ENCODE data around the gene PMEPA1.
A peak's percentile ranks its signal among the peaks of the same experiment; 100 is the strongest.

The PMEPA1 gene

DNA sequence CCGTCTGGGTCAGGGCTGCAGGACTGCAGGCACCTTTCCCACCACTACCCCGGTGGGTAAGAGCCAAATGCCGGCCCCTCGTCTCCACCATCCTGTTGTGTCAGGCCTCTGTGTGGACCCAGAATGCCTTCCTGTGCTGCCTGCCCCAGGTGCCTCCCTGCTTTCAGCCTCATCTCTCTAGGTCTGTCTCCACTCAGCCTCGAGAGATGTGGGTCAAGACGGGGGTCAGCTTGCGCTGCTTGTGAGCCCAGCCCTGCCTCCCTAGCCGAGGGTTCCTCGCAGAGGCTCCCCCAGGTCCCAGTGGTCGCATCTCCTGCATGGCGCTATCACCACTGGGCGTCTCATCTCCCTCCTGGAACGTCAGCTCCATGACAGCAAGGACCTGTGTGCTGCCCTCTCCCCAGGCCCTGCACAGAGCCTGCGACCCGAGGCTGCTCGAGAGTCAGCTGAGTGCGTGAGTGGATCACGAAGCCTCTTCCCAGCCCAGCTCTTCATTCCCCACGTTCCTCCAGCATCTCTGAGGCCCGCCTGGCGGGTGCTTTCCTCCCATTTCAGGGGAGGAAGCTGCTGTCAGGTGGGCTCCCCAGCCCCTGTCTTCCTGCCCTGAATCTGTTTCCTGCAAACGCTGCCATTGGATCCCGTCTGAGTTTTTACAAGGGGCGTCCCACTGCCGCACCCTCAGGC is 50.8 kb downstream of the PMEPA1 start:
- H3K27me3 Mint-ChIP-seq, result no peaks in the 10 kb centered on the region
- peak overlapping the region in 1 of 2 donors; percentile 17 for H3K4me3 Mint-ChIP-seq
- no peaks in the 10 kb centered on the region for H3K9me3 Mint-ChIP-seq
- DNase-seq (no peak), ATAC-seq (replicated peaks) (no peak)
- H3K36me3 Mint-ChIP-seq, result peaks cover 16 to 38% of the 10 kb centered on the region in 2 donors
- H3K4me1 Mint-ChIP-seq, result peaks cover 52 to 78% of the 10 kb centered on the region in 2 donors
- H3K27ac Mint-ChIP-seq, result peak overlapping the region; percentile 20

DNA sequence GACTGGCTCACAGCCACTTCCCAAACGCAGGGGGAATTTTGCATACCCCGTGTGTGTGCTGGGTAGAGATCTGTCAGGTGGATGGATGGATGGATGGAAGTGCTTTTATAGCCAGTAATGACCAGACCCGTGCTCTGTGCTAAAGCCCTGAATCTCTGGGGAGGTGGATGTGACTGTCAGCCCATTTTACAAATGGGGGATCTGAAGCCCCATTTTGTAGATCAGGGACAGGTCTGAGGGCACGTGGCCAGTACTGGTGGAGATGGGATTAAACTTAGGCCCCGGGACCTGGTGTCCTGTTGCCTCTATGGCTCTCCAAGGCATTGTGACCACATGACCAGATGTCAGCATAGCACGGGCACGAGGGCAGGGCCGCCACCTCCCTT is 51.4 kb downstream of the PMEPA1 start:
- Mint-ChIP-seq H3K4me3 (no peak overlapping the region), H3K36me3 (peaks cover 16 to 38% of the 10 kb centered on the region in 2 donors), H3K4me1 (peaks cover 50 to 74% of the 10 kb centered on the region in 2 donors), H3K27ac (no peak overlapping the region), H3K27me3 (no peaks in the 10 kb centered on the region), H3K9me3 (no peaks in the 10 kb centered on the region)
- ATAC-seq (replicated peaks) (no peak), DNase-seq (no peak)

DNA sequence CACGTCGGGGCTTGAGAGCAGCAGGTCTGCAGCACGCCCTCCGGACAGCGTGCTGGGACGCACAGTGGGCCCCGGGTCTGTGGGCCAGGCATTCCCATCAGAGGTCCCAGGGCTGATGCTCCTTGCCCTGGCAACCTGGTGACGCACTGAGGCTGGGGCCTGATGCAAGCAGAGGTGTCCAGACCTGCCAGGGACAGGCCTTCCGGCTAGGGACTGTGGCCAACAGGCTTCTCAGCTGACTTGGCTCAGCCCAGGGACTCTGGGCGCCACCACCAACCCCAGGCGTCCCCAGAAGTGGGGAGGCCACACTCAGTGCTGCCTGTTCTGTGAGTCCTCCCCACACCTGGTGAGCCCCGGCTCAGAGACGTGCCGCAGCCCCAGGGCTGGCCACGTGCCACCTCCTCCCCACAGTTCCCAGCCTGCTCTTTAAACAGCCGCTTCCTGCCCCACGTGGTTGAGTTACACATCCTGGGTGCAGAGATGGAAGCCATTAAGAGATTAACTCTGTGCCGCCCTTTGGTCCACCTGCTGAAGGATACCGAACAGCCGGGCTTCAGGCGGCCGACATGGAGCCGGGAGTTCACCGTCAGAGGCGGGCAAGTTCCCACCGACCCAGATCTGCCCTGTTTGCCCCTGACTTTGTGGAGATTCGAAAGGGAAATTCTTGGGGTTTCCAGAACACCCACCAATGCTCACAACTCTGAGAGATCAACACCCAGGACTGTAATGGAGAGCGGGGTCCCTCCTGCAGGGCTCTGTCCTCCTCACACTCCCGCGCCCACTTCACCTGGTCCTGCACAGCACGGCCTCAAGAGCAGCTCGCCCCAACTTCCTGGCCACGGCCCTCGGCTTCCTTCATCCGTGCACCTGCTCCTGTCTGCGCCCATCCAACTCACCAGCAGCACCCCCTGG is 52.0 kb downstream of the PMEPA1 start:
- no peak overlapping the region for H3K4me3 Mint-ChIP-seq
- no peak for DNase-seq
- H3K27ac Mint-ChIP-seq, result peak overlapping the region; percentile 85
- no peaks in the 10 kb centered on the region for H3K9me3 Mint-ChIP-seq
- peaks cover 14 to 39% of the 10 kb centered on the region in 2 donors for H3K36me3 Mint-ChIP-seq
- peak; percentile 18 to 43 for ATAC-seq (replicated peaks)
- peaks cover 47 to 67% of the 10 kb centered on the region in 2 donors for H3K4me1 Mint-ChIP-seq
- H3K27me3 Mint-ChIP-seq, result no peaks in the 10 kb centered on the region

DNA sequence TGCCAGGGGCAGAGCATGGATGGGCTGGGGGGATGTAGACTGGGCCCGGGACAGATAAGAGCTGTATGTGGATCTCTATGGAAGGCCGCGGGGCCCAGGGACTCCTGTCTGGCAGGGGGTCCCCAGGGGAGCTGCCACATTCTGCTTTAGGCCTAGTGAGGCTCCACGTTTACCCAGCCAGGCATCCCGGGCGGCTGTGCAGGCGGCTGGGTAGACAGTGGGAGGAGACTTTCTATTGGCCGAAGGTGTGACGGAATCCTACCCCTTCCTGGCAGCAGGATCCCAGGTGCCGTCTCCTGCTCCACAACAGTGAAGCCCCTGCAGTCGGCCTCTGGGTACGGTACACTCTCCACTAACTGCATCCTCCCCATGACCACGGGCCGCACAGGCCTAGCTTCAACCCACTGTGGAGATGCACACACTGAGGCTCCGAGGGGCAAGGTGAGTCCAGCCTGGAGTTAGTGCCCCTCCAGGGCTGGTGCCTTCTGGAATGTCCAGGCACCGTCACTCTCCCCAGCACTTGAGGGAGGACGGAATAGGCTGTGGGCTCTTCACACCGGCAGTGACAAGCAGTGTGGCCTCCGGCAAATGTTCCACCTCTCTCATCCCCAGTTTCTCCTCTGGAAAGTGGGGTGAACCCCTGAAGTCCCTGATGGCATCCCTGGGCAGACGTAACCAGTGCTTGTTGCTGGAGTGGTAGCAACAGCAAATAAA is 52.8 kb downstream of the PMEPA1 start:
- H3K9me3 Mint-ChIP-seq, result no peaks in the 10 kb centered on the region
- DNase-seq (no peak), ATAC-seq (replicated peaks) (no peak)
- no peaks in the 10 kb centered on the region for H3K27me3 Mint-ChIP-seq
- H3K27ac Mint-ChIP-seq, result no peak overlapping the region
- peaks cover 18 to 43% of the 10 kb centered on the region in 2 donors for H3K36me3 Mint-ChIP-seq
- peaks cover 45 to 60% of the 10 kb centered on the region in 2 donors for H3K4me1 Mint-ChIP-seq
- H3K4me3 Mint-ChIP-seq, result no peak overlapping the region

DNA sequence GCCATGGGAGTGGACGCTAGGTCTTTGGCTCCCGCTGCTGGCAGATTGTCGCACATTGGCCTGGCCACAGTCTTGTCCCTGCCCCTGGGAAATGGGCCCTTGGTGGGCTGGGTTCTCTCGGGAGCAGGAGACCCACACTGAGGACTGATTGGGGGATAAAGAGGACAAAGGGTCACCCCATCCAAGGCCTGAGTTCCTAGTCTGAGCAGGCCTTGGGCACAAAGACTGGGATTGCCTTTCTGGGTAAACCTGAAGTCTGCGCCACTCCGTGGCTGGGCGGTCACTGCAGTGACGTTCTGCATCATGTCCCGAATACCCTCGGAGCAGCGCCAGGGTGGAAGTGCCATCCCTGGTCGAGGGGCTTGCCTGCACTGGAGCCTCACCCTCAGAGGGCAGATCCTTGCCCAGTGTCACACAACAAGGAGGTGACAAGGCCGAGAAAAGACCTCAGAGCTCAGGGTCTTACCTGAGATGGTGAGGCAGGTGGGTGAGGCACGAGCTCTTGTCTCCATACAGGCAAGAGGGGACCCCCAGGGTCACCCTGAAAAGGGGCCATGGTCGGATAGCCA is 53.5 kb downstream of the PMEPA1 start:
- no peak for DNase-seq
- H3K9me3 Mint-ChIP-seq, result no peaks in the 10 kb centered on the region
- H3K27ac Mint-ChIP-seq, result no peak overlapping the region
- H3K4me1 Mint-ChIP-seq, result peaks cover 40 to 54% of the 10 kb centered on the region in 2 donors
- peaks cover 19 to 47% of the 10 kb centered on the region in 2 donors for H3K36me3 Mint-ChIP-seq
- H3K4me3 Mint-ChIP-seq, result no peak overlapping the region
- no peaks in the 10 kb centered on the region for H3K27me3 Mint-ChIP-seq
- no peak for ATAC-seq (replicated peaks)

DNA sequence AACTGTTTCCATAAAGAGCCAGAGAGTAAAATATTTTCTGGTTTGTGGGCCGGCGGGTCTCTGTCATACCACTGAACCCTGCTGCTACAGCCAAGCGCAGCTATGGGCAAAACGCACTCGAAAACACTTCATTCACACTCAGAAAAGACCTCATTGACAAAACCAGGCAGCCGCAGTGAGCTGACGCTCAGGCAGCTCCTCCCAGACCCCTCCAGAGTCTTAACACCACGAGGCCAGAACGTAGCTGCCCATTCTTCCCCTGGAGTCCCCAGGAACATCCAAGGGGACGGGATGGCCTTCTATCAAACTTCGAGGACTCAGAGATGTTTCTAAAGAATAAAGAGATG is 54.0 kb downstream of the PMEPA1 start:
- peaks cover 20 to 45% of the 10 kb centered on the region in 2 donors for H3K36me3 Mint-ChIP-seq

DNA sequence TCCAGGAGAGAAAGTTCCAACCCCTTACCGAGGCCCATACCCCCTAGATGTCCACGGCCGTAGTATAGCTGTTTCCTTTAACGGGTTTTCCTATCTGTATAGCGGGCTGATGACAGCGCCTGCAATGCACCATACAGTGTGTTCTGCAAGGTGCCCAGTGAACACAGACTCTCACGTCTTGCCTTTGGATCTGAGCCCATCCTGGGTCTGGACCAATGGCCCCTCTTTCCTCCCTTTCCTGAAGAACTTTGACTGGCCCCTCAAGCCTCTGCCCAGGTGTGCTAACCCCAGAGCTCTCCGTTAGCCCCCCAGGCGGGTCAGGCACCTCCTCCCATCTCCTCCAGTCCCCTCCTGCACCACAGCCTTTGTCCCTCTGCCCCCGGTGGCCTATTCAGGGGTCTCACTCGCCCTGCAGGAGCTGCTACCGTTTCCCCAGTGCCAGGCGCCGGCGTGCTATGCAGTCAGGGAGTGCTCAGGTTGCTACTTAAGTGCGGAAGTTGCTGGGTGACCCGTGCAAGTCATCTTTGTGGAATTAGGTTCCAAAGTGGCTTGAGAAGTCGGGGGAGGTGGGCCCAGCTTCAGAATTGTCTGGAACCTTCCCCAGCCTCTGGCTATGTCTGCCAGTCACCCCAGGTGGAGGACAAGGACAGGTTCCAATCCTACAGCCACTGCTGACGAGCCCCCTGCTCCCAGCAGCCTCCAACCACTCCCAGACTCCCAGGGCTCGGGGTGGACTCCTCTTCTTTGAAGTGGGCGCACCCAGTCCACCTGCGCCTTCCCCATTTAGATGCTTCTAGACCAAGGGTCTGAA is 54.6 kb downstream of the PMEPA1 start:
- Mint-ChIP-seq H3K36me3 (peaks cover 26 to 45% of the 10 kb centered on the region in 2 donors), H3K27ac (no peak overlapping the region)
- DNase-seq, result no peak

More for the DNA sequence above, 54.0 kb downstream of the PMEPA1 start:
- ATAC-seq (replicated peaks) (no peak), DNase-seq (no peak)
- Mint-ChIP-seq H3K9me3 (no peaks in the 10 kb centered on the region), H3K27ac (no peak overlapping the region), H3K4me1 (peaks cover 38 to 48% of the 10 kb centered on the region in 2 donors), H3K4me3 (no peak overlapping the region), H3K27me3 (no peaks in the 10 kb centered on the region)

DNA sequence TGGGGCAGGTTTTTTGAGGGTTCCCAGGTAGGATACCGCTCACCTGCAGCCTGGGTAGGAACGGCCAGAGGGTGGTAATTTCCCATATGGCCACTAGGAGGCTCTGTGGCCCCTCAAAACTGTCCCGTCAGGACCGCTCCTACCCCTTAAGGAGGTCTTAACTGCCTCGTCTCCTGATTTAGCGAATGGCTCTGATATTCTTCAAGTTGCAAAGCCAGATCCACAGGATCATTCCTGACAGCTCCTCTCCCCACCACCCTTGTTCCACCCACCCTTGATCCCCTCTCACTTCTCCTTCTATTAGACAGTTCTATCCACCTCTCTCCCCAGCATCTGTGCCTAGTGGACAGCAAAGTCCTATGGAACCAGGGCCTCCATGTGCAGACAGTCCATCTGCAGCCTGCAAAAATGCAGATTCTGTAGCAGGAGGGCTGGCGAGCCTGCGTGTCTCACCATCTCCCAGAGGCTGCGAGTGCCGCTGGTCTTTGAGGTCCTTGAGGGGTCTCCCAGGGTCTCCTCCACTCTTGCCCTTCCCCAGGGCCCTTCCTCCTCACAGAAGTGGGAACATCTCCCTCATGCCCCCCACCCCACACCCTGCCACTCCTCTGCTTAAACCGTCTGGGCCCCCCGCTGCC is 55.3 kb downstream of the PMEPA1 start:
- ATAC-seq (replicated peaks), result peak; percentile 91 to 92
- Mint-ChIP-seq H3K27ac (no peak overlapping the region), H3K4me3 (no peak overlapping the region), H3K27me3 (no peaks in the 10 kb centered on the region), H3K4me1 (peaks cover 29 to 37% of the 10 kb centered on the region in 2 donors), H3K9me3 (no peaks in the 10 kb centered on the region), H3K36me3 (peaks cover 27 to 45% of the 10 kb centered on the region in 2 donors)
- DNase-seq, result peak; percentile 50

More for the DNA sequence above, 54.6 kb downstream of the PMEPA1 start:
- no peaks in the 10 kb centered on the region for H3K27me3 Mint-ChIP-seq
- H3K9me3 Mint-ChIP-seq, result no peaks in the 10 kb centered on the region
- H3K4me3 Mint-ChIP-seq, result no peak overlapping the region
- peaks cover 32 to 43% of the 10 kb centered on the region in 2 donors for H3K4me1 Mint-ChIP-seq
- ATAC-seq (replicated peaks), result no peak

DNA sequence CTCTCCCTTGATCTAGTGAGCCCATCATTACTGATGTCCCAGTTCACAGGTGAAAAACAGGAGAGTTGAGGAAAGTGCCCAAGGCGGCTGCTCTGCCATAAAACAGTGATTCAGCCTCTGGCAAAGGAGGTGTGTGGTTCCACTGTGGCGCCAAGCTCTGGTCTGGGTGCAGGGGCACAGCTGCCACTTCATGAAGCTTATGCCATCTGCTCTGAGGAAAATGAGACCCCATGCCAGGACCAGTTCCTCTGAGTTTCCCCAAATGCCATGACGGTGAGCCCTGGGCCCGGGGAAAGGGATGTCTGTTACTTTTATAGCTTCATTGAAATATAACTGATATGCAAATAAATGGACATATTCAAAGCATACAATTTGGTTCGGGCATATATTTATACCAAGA is 55.9 kb downstream of the PMEPA1 start:
- Mint-ChIP-seq H3K9me3 (no peaks in the 10 kb centered on the region), H3K27me3 (no peaks in the 10 kb centered on the region), H3K36me3 (peaks cover 27 to 43% of the 10 kb centered on the region in 2 donors), H3K27ac (no peak overlapping the region), H3K4me1 (peaks cover 24 to 31% of the 10 kb centered on the region in 2 donors), H3K4me3 (no peak overlapping the region)
- DNase-seq (no peak), ATAC-seq (replicated peaks) (no peak)

DNA sequence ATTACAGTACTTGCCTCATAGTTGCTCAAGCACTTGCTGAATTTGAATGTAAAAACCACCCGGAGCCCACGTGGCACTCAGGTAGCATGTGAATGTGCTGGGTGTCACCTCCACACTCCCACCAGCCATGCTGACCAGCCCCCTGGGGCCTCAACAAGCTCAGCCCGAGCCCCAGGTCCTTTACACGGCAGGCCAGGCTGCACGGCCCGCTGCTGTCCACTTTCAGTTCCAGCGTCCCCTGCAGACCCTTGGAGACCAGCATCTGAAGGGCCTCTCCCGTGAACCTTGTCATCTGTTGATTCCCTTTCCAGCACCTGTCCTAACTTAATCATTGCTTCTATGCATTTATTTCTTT is 56.3 kb downstream of the PMEPA1 start:
- Mint-ChIP-seq H3K27ac (no peak overlapping the region), H3K27me3 (no peaks in the 10 kb centered on the region), H3K9me3 (no peaks in the 10 kb centered on the region)

DNA sequence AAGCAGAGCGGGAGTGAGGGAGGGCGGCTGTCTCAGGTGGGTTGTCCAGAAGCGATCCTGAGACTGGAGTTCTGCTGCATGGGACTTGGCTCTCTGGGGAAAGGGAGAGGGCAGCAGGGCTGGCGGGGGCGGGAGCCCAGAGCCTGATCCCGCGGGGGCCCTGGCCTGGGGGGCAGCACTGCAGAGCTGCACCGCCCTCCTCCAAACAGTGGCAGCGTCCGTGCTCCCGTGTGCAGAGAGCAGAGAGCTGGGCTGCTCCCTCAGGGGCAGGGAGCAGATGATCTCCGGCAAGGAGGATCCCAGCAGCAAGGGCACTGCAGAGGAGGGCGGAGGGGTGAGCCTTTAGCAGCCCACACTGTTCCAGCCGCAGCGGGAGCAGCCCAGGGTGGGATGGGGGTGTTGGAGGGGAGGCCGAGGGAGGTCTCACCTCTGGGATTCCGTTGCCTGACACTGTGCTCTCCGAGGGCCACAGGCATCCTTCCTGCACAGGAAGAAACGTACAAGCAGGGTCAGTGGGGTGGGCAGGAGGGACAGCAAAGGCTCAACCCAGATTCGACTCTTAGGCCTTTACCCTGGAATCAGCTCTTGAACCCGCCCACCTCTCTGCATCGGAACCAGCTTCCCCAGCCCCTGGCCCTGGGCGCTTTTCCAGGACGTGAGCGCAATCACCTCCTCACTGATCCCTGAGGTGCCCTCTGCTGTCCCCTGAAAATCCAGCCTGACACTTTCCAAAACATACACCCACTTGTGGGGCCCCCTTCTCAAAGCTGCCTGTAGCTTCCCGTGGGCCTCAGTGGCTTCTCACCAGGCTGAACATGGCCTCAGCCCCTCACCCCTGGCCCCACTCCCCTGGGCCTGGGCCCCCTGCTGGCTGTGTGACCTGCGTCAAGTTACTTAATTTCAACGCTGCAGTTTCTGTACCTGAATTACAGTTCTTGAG is 56.9 kb downstream of the PMEPA1 start:
- H3K36me3 Mint-ChIP-seq, result peaks cover 20 to 33% of the 10 kb centered on the region in 2 donors
- no peak for ATAC-seq (replicated peaks)
- H3K27me3 Mint-ChIP-seq, result no peaks in the 10 kb centered on the region
- H3K27ac Mint-ChIP-seq, result no peak overlapping the region
- no peak overlapping the region for H3K4me3 Mint-ChIP-seq
- DNase-seq, result no peak
- no peaks in the 10 kb centered on the region for H3K9me3 Mint-ChIP-seq
- peaks cover 17 to 23% of the 10 kb centered on the region in 2 donors for H3K4me1 Mint-ChIP-seq

More for the DNA sequence above, 56.3 kb downstream of the PMEPA1 start:
- DNase-seq (no peak), ATAC-seq (replicated peaks) (no peak)
- Mint-ChIP-seq H3K4me3 (no peak overlapping the region), H3K36me3 (peaks cover 24 to 40% of the 10 kb centered on the region in 2 donors), H3K4me1 (peaks cover 22 to 29% of the 10 kb centered on the region in 2 donors)

DNA sequence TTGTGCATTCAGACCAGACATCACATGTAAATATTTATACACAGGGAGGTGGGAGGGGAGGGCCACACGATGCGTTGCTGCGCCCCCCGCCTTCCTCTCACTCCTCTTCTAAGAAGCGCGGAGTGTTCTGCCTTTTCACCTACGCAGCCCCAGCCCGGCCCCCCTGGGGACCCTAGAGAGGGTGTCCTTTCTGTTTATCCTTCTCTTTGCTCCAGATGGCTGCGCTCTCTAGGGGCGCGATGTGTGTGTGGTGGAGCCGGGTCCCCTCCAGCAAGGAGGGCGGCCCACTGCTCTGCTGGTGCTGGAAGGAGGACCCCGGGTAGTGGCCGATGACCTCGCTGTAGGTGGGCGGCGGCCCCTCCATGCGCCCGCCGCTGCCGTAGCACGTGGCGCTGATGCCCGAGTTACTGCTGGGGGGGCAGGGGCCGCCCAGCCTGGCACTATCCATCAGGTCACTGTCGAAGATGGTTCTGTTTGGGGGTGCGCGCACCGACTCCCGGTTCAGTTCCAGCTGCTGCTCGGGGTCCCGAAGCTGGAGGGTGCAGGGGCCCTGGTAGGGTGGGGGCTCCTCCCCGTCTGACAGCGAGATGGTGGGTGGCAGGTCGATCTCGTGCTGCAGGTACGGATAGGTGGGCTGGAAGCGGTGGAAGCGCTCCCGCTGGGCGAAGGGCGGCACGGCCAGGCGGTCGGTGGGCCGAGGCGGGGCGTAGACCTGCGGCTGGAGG is 57.8 kb downstream of the PMEPA1 start:
- H3K36me3 Mint-ChIP-seq, result peaks cover 19 to 32% of the 10 kb centered on the region in 2 donors
- peaks cover 14 to 20% of the 10 kb centered on the region in 2 donors for H3K4me1 Mint-ChIP-seq
- no peaks in the 10 kb centered on the region for H3K9me3 Mint-ChIP-seq
- DNase-seq (no peak), ATAC-seq (replicated peaks) (no peak)
- H3K27me3 Mint-ChIP-seq, result no peaks in the 10 kb centered on the region
- no peak overlapping the region for H3K4me3 Mint-ChIP-seq
- H3K27ac Mint-ChIP-seq, result no peak overlapping the region

All from stimulated activated naive B cell treated with anti-CD40 and anti-IgM and Interleukin-4, amounts not matched to agents 10 μg/mL and 1 μg/mL and 100 μg/mL, for 72 hours (primary cell).